Erythroblast (primary cell): Measurements from ENCODE around the gene NCAM2.

Experiments used
- GATA1 ChIP-seq: IDR thresholded peaks from 2 replicates; pipeline ENCODE4 v1.6.1; 2011; ENCODE audit warnings: low read depth, mild to moderate bottlenecking, control low read depth, low read length, moderate library complexity
- POLR2A ChIP-seq: IDR thresholded peaks from 2 replicates; pipeline ENCODE4 v1.6.1; 2011; ENCODE audit warnings: mild to moderate bottlenecking, low read length

GRCh38 chr21:21067375-21067774, 69.2 kb downstream of the NCAM2 start:
- TF ChIP-seq POLR2A = no peak
- TF ChIP-seq GATA1 = no peak
